Lung (tissue), 12 donors: ENCODE measurements around the gene KIAA1217. TPM values are rescaled to one million over a fixed set of nuclear protein-coding genes. Genes with fewer than 3 reads are reported as not detected.

Experiments used
- ATAC-seq: fragments of 200-7000 bp; cut with Tn5 transposase; one replicate; pipeline ENCODE4 v1.9.1; 2020; ENCODE audit warnings: moderate number of reproducible peaks; ENCODE audit not compliant: insufficient read depth, low FRiP score
- DNase-seq, 3 donors: peaks; one replicate each; pipeline ENCODE4 v3.0.0-alpha.2; 2013 to 2017
- H3K27ac ChIP-seq, 2 donors: one replicate each; pipeline ENCODE4 v1.5.1; 2013; ENCODE audit warnings: mild to moderate bottlenecking in 2 of 2, moderate library complexity in 2 of 2, control low read depth in 1 of 2, inconsistent platforms in 1 of 2, low read depth in 1 of 2, low read length in 1 of 2
- H3K27me3 ChIP-seq, 3 donors: one replicate each; pipeline ENCODE4 v1.5.1; 2013; ENCODE audit warnings: low read length in 2 of 3; ENCODE audit not compliant: control insufficient read depth in 3 of 3, insufficient read depth in 3 of 3
- H3K36me3 ChIP-seq, 4 donors: one replicate each; pipeline ENCODE4 v1.5.1; 2013; ENCODE audit warnings: low read length in 4 of 4, mild to moderate bottlenecking in 1 of 4, moderate library complexity in 1 of 4; ENCODE audit not compliant: control insufficient read depth in 4 of 4, insufficient read depth in 4 of 4
- H3K4me1 ChIP-seq, 5 donors: one replicate each; pipeline ENCODE4 v1.5.1; 2013; ENCODE audit warnings: low read length in 5 of 5, mild to moderate bottlenecking in 2 of 5, moderate library complexity in 1 of 5; ENCODE audit not compliant: control insufficient read depth in 5 of 5, insufficient read depth in 5 of 5
- H3K4me3 ChIP-seq: one replicate; pipeline ENCODE4 v1.5.1; 2013; ENCODE audit warnings: mild to moderate bottlenecking, control low read depth, moderate library complexity
- H3K9ac ChIP-seq, 2 donors: one replicate each; pipeline ENCODE4 v1.5.1; 2013; ENCODE audit warnings: low read length in 2 of 2, control low read depth in 1 of 2; ENCODE audit not compliant: insufficient read depth in 1 of 2
- H3K9me3 ChIP-seq, 4 donors: one replicate each; pipeline ENCODE4 v1.5.1; 2013; ENCODE audit warnings: low read length in 3 of 4, mild to moderate bottlenecking in 1 of 4, moderate library complexity in 1 of 4; ENCODE audit not compliant: control insufficient read depth in 4 of 4, insufficient read depth in 3 of 4
- CTCF ChIP-seq: IDR thresholded peaks from 2 replicates; pipeline ENCODE4 v1.5.1; 2012; ENCODE audit warnings: mild to moderate bottlenecking; ENCODE audit errors: control extremely low read depth, extremely low read depth
- WGBS, 2 donors: extraction: QIAGEN DNeasy Blood & Tissue Kit; methylation state at CpG; one replicate each; pipeline ENCODE4 v1.1.7; 2013; 5-methylcytosine and 5-hydroxymethylcytosine counted together
- polyA plus RNA-seq, 2 donors: library from polyadenylated mRNA; stranded (reverse); fragments of 200-250 nt; gene quantifications; one replicate each; pipeline ENCODE4 v1.2.1, GENCODE V29; 2013
- total RNA-seq, 2 donors: library from RNA; depleted of rRNA in 1 of 2; stranded (reverse); fragments of >200 nt in 1 of 2; gene quantifications; one replicate each; pipeline ENCODE4 v1.2.1, GENCODE V29; 2014 to 2021
- donor health status: control.
- donor health status: control.
- donor health status: Bipolar disorder and iron deficiency.
- donor health status: healthy.
- donor health status: DM: yes; HTN: yes; CAD: no.

KIAA1217 gene
- total and polyA plus RNA-seq, 4 donors, result 5.5 to 58.6 (median 24.1) TPM

GRCh38 chr10:24432478-24433416 is 223.8 kb downstream of the KIAA1217 start:
- Histone ChIP-seq H3K27me3 (no peaks in the 10 kb centered on the region), H3K36me3 (peaks cover 0 to 6% (median 0%) of the 10 kb centered on the region in 4 donors), H3K4me1 (no peaks in the 10 kb centered on the region), H3K4me3 (no peak overlapping the region), H3K9ac (no peak overlapping the region), H3K27ac (peak overlapping the region in 1 of 2 donors; percentile 24), H3K9me3 (no peaks in the 10 kb centered on the region)
- DNase-seq, result peak in 2 of 3 donors; percentile 34 to 53
- no peak for TF ChIP-seq CTCF
- peak; percentile 48 for ATAC-seq
- WGBS, 2 donors, result 73 to 81% methylated on average over 9 of the region's 9 CpGs

GRCh38 chr10:24433705-24434104 is 224.8 kb downstream of the KIAA1217 start:
- no peak for DNase-seq
- WGBS, 2 donors, result 93 to 96% methylated on average over 3 of the region's 3 CpGs
- ATAC-seq, result no peak
- Histone ChIP-seq H3K36me3 (peaks cover 0 to 6% (median 0%) of the 10 kb centered on the region in 4 donors), H3K27ac (no peak overlapping the region), H3K9ac (no peak overlapping the region), H3K9me3 (no peaks in the 10 kb centered on the region), H3K27me3 (no peaks in the 10 kb centered on the region), H3K4me3 (no peak overlapping the region), H3K4me1 (no peaks in the 10 kb centered on the region)
- TF ChIP-seq CTCF, result no peak

GRCh38 chr10:24434961-24435360 is 226.0 kb downstream of the KIAA1217 start:
- no peak for TF ChIP-seq CTCF
- H3K4me3 ChIP-seq, result no peak overlapping the region
- 94 to 97% methylated on average over 1 of the region's 1 CpG for WGBS, 2 donors
- peaks cover 0 to 6% (median 0%) of the 10 kb centered on the region in 4 donors for H3K36me3 ChIP-seq
- H3K9me3 ChIP-seq, result no peaks in the 10 kb centered on the region
- ATAC-seq (no peak), DNase-seq (no peak)
- H3K9ac ChIP-seq, result no peak overlapping the region
- H3K27ac ChIP-seq, result no peak overlapping the region
- no peaks in the 10 kb centered on the region for H3K4me1 ChIP-seq
- no peaks in the 10 kb centered on the region for H3K27me3 ChIP-seq
